HEK293 (cell line): Measurements from ENCODE around the gene PRR36.

ENCODE experiments used
- CTCF ChIP-seq: fragments of 450-650 bp; formaldehyde crosslinking; IDR thresholded peaks from 2 replicates; pipeline ENCODE4 v1.5.1; 2016; ENCODE audit warnings: missing biosample characterization, missing genetic modification characterization
- SETDB1 ChIP-seq: IDR thresholded peaks from one replicate; pipeline ENCODE4 v1.6.1; 2017; ENCODE audit warnings: mild to moderate bottlenecking, low read length, moderate library complexity, mixed read lengths; ENCODE audit not compliant: insufficient read length
- ZFP69B ChIP-seq: fragments of 450-650 bp; formaldehyde crosslinking; IDR thresholded peaks from 2 replicates; pipeline ENCODE4 v1.5.1; 2016; ENCODE audit warnings: missing biosample characterization, missing genetic modification characterization
- ZNF132 ChIP-seq: fragments of 450-650 bp; formaldehyde crosslinking; IDR thresholded peaks from 2 replicates; pipeline ENCODE4 v1.5.1; 2017; ENCODE audit warnings: missing biosample characterization, missing genetic modification characterization, borderline replicate concordance
- ZNF501 ChIP-seq: fragments of 450-650 bp; formaldehyde crosslinking; IDR thresholded peaks from 2 replicates; pipeline ENCODE4 v1.5.1; 2016; ENCODE audit warnings: missing biosample characterization, missing genetic modification characterization
- ZNF518A ChIP-seq: fragments of 450-650 bp; formaldehyde crosslinking; conservative IDR thresholded peaks from 2 replicates; pipeline ENCODE4 v1.5.1; 2016; ENCODE audit warnings: low read depth, missing biosample characterization, missing genetic modification characterization
- ZNF521 ChIP-seq: fragments of 450-650 bp; formaldehyde crosslinking; IDR thresholded peaks from 2 replicates; pipeline ENCODE4 v1.5.1; 2017; ENCODE audit warnings: missing biosample characterization, mild to moderate bottlenecking, missing genetic modification characterization
- ZNF660 ChIP-seq: fragments of 450-650 bp; IDR thresholded peaks from 2 replicates; pipeline ENCODE4 v1.5.1; 2018; ENCODE audit warnings: missing biosample characterization, mild to moderate bottlenecking, missing genetic modification characterization
- ZNF747 ChIP-seq: fragments of 450-650 bp; formaldehyde crosslinking; IDR thresholded peaks from 2 replicates; pipeline ENCODE4 v1.5.1; 2016; ENCODE audit warnings: missing biosample characterization, missing genetic modification characterization
- ZNF843 ChIP-seq: fragments of 450-650 bp; formaldehyde crosslinking; IDR thresholded peaks from 2 replicates; pipeline ENCODE4 v1.5.1; 2016; ENCODE audit warnings: missing biosample characterization, missing genetic modification characterization

DNA sequence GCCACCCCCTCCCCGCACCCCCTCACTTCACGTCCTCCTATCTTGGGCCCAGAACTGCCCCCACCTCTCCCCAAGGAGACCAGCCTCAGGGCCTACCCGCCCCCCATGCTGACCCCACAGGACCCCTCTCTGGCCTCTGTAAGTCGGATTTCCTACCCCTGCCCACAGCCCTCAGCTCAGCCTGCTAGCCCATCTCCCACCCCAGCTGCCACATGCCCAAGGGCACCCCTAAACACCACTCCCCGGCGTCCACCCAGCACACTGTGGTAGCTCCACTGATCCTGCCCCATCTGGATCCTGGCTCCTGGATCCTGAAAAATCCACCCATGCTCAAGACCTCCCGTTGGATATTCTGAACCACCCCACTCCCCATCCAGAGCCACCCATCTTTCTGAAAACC lies 43.4 kb downstream of the PRR36 start:
- TF ChIP-seq ZFP69B (tag by site-specific recombination): no peak
- TF ChIP-seq ZNF518A: no peak
- TF ChIP-seq CTCF (tag by site-specific recombination): no peak
- TF ChIP-seq ZNF747: no peak
- TF ChIP-seq SETDB1: no peak
- no peak for TF ChIP-seq ZNF521 (tag by site-specific recombination)
- TF ChIP-seq ZNF132 (tag by site-specific recombination): no peak
- TF ChIP-seq ZNF501 (tag by site-specific recombination): no peak
- no peak for TF ChIP-seq ZNF843 (tag by site-specific recombination)
- TF ChIP-seq ZNF660 (tag by site-specific recombination): no peak
